Neuronal stem cell (in vitro differentiated cells): ENCODE results near the gene POU2F2.

Experiments used
- DNase-seq: peaks from one replicate; pipeline ENCODE4 v3.0.0-alpha.2; 2013; ENCODE audit warnings: low spot score
- H2AFZ ChIP-seq: one replicate; pipeline ENCODE4 v1.6.1; 2013; ENCODE audit warnings: mild to moderate bottlenecking, low read length, inconsistent platforms
- H2AK5ac ChIP-seq: 2 replicates; pipeline ENCODE4 v1.6.1; 2013; ENCODE audit warnings: low read depth, mild to moderate bottlenecking, inconsistent platforms, low read length, moderate library complexity, mixed read lengths
- H2BK120ac ChIP-seq: 2 replicates; pipeline ENCODE4 v1.6.1; 2013; ENCODE audit warnings: low read depth, mild to moderate bottlenecking, inconsistent platforms, low read length, moderate library complexity, mixed read lengths
- H2BK12ac ChIP-seq: one replicate; pipeline ENCODE4 v1.6.1; 2013; ENCODE audit warnings: low read length, inconsistent platforms
- H2BK15ac ChIP-seq: 2 replicates; pipeline ENCODE4 v1.6.1; 2013; ENCODE audit warnings: mild to moderate bottlenecking, low read length, inconsistent platforms, mixed read lengths
- H2BK5ac ChIP-seq: one replicate; pipeline ENCODE4 v1.6.1; 2013; ENCODE audit warnings: inconsistent platforms, mild to moderate bottlenecking, low read length, moderate library complexity
- H3K14ac ChIP-seq: one replicate; pipeline ENCODE4 v1.6.1; 2013; ENCODE audit warnings: low read length, inconsistent platforms
- H3K18ac ChIP-seq: 2 replicates; pipeline ENCODE4 v1.6.1; 2013; ENCODE audit warnings: low read length, inconsistent platforms
- H3K23ac ChIP-seq: 2 replicates; pipeline ENCODE4 v1.6.1; 2013; ENCODE audit warnings: low read depth, mild to moderate bottlenecking, mixed read lengths, low read length, inconsistent platforms; ENCODE audit not compliant: poor library complexity
- H3K27ac ChIP-seq: replicated peaks from 3 replicates; pipeline ENCODE4 v1.5.1; 2013; ENCODE audit warnings: low read length, inconsistent platforms
- H3K27me3 ChIP-seq, 3 experiments: 2 replicates each; pipeline ENCODE4 v1.6.1; 2013; ENCODE audit warnings: low read length in 3 of 3, mild to moderate bottlenecking in 2 of 3, inconsistent platforms in 1 of 3, low read depth in 1 of 3, mixed read lengths in 1 of 3, moderate library complexity in 1 of 3; ENCODE audit not compliant: control insufficient read depth in 3 of 3, insufficient read depth in 3 of 3
- H3K36me3 ChIP-seq, 2 donors: replicated peaks in 1 of 2; 2 replicates each; pipeline ENCODE4 v1.6.1; 2013; ENCODE audit warnings: low read length in 2 of 2; ENCODE audit not compliant: control insufficient read depth in 2 of 2, insufficient read depth in 2 of 2
- H3K4ac ChIP-seq: 2 replicates; pipeline ENCODE4 v1.6.1; 2013; ENCODE audit warnings: inconsistent platforms, mild to moderate bottlenecking, low read length, moderate library complexity
- H3K4me1 ChIP-seq, 2 donors: 1 replicate in 1 of 2; 2 replicates in 1 of 2; pipeline ENCODE4 v1.6.1; 2013; ENCODE audit warnings: low read length in 2 of 2, low read depth in 1 of 2; ENCODE audit not compliant: control insufficient read depth in 2 of 2, insufficient read depth in 1 of 2
- H3K4me2 ChIP-seq: one replicate; pipeline ENCODE4 v1.6.1; 2013; ENCODE audit warnings: mild to moderate bottlenecking, low read length, inconsistent platforms; ENCODE audit not compliant: insufficient read depth, poor library complexity, severe bottlenecking
- H3K4me3 ChIP-seq, 2 donors: 2 replicates each; pipeline ENCODE4 v1.5.1; 2013; ENCODE audit warnings: low read length in 2 of 2, mild to moderate bottlenecking in 2 of 2, inconsistent platforms in 1 of 2, moderate library complexity in 1 of 2
- H3K79me1 ChIP-seq: one replicate; pipeline ENCODE4 v1.6.1; 2013; ENCODE audit warnings: low read depth, mild to moderate bottlenecking, inconsistent platforms, low read length, moderate library complexity
- H3K9ac ChIP-seq: one replicate; pipeline ENCODE4 v1.6.1; 2013; ENCODE audit warnings: mild to moderate bottlenecking, low read depth, low read length, inconsistent platforms; ENCODE audit not compliant: poor library complexity
- H3K9me3 ChIP-seq, 2 donors: replicated peaks in 1 of 2; 2 replicates each; pipeline versions ENCODE3 to v1.6.1; 2013; ENCODE audit warnings: low read length in 2 of 2, mild to moderate bottlenecking in 2 of 2, inconsistent platforms in 1 of 2, low read depth in 1 of 2, mixed read lengths in 1 of 2, moderate library complexity in 1 of 2; ENCODE audit not compliant: control insufficient read depth in 2 of 2, insufficient read depth in 1 of 2
- H4K8ac ChIP-seq: one replicate; pipeline ENCODE4 v1.6.1; 2013; ENCODE audit warnings: low read depth, mild to moderate bottlenecking, inconsistent platforms, low read length, moderate library complexity
- H4K91ac ChIP-seq: one replicate; pipeline ENCODE4 v1.6.1; 2013; ENCODE audit warnings: low read length, low read depth, mild to moderate bottlenecking, inconsistent platforms; ENCODE audit not compliant: poor library complexity
- WGBS, 2 donors: extraction: QIAGEN DNeasy Blood & Tissue Kit; methylation state at CpG; one replicate each; pipeline ENCODE4 v1.1.7; 2013; ENCODE audit warnings: missing lambda C conversion rate in 2 of 2, mixed read lengths in 1 of 2; ENCODE audit not compliant: insufficient read length in 2 of 2, insufficient replicate concordance in 1 of 2; ENCODE audit errors: extremely low coverage in 2 of 2; 5-methylcytosine and 5-hydroxymethylcytosine counted together

POU2F2 gene

DNA sequence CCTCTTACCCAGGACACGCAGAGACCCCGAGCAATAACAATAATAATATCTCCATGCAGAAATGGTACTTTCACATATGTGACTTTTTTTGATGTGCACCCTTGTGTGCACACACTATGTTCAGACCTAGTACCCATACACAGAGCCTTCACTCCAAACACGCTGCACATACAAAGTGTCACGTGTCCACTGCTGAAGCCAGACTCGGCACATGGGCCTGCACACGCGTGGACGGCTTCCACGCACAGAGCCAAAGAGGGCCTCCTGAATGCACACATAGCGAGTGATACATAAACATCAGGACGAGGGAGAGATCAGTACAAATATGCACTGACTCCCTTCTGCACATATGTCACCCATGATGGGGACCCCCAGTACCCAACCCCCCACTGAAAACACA, 41.9 kb upstream of the POU2F2 start:
- peaks cover 10 to 65% (median 45%) of the 10 kb centered on the region in 3 experiments for H3K27me3 ChIP-seq
- no peak overlapping the region for H3K9ac ChIP-seq
- no peak overlapping the region for H2BK15ac ChIP-seq
- H2BK120ac ChIP-seq: no peak overlapping the region
- no peak overlapping the region for H3K18ac ChIP-seq
- H3K79me1 ChIP-seq: no peaks in the 10 kb centered on the region
- no CpG with 5 or more reads among the region's 11 CpGs for WGBS, 2 donors
- no peak overlapping the region for H3K27ac ChIP-seq
- no peaks in the 10 kb centered on the region for H3K36me3 ChIP-seq
- peaks cover 13 to 52% of the 10 kb centered on the region in 2 donors for H3K4me1 ChIP-seq
- no peak overlapping the region for H3K4me2 ChIP-seq
- DNase-seq: no peak
- no peak overlapping the region for H2BK5ac ChIP-seq
- no peak overlapping the region for H4K8ac ChIP-seq
- H2BK12ac ChIP-seq: no peak overlapping the region
- no peak overlapping the region for H2AFZ ChIP-seq
- no peak overlapping the region for H2AK5ac ChIP-seq
- no peak overlapping the region for H3K23ac ChIP-seq
- no peaks in the 10 kb centered on the region for H3K9me3 ChIP-seq
- no peak overlapping the region for H4K91ac ChIP-seq
- no peak overlapping the region for H3K4me3 ChIP-seq
- no peak overlapping the region for H3K14ac ChIP-seq
- H3K4ac ChIP-seq: no peak overlapping the region

DNA sequence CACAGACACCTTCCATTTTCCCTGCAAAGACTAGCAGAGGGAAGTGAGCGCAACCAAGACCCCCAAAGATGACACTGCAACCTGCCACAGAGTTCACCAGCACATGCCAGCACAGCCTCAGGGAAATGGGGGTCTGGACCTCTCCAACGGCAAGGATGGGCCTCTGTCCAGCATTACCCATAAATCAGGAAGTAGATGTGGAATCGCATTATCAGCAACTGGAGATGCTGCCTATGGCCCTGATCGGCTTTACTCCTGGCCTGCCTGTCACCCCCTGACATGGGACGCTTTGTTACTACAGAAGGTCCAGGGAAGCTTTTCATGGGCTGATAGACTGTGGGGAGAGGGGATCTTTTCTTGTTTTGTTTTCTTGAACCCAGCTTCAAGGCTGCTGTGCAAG, 41.4 kb upstream of the POU2F2 start:
- no peak for DNase-seq
- Histone ChIP-seq H2BK120ac (no peak overlapping the region), H3K27ac (no peak overlapping the region), H3K4me2 (no peak overlapping the region), H2AFZ (no peak overlapping the region), H3K9ac (no peak overlapping the region), H3K4ac (no peak overlapping the region), H3K79me1 (no peaks in the 10 kb centered on the region), H2BK12ac (no peak overlapping the region), H2AK5ac (no peak overlapping the region), H3K36me3 (no peaks in the 10 kb centered on the region), H2BK15ac (no peak overlapping the region), H3K18ac (peak overlapping the region; percentile 12), H4K91ac (no peak overlapping the region), H3K4me3 (peak overlapping the region in 1 of 2 donors; percentile 11), H3K4me1 (peaks cover 13 to 52% of the 10 kb centered on the region in 2 donors), H3K23ac (no peak overlapping the region), H2BK5ac (no peak overlapping the region), H3K27me3 (peaks cover 7 to 60% (median 40%) of the 10 kb centered on the region in 3 experiments), H3K14ac (no peak overlapping the region), H3K9me3 (no peaks in the 10 kb centered on the region), H4K8ac (no peak overlapping the region)
- WGBS, 2 donors: no CpG with 5 or more reads among the region's 5 CpGs

DNA sequence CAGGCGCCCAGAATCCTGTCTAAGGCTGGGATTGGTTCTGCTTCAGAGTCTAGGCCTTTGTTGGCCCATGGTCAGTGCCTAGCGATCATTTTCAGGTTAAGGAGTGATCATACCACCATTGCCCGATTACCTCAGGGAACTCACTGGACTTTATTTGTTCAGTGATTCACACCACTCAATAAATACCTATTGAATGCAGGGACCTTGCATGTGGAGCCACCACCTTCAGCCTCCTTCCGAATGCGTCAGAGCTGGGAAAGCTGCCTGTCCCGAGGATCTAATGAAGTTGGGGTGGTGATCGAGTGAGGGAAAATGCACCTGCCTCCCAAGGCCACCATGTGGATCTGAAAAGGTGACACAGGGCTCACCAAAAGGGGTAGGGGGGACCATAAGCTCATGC, 40.0 kb upstream of the POU2F2 start:
- H3K27ac ChIP-seq: no peak overlapping the region

DNA sequence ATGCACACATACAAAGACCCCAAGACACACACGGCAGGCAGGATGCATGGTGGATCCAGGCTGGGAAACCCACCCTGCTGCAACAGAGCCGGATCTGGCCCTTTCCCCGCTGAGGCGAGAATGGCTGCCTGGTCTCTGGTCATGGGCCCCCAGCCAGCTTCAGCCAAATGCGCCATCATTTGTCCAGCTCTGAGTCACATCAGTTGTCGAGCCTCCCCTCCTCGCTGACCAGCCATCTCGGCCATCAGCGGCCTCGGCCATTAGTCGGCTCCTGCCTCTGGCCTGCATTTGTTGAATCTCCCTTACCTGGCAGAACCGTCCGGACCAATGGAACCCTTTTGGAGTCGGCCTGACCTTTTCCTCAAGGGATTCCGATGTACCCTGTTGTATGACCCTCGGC, 38.5 kb upstream of the POU2F2 start:
- Histone ChIP-seq H3K23ac (peak overlapping the region; percentile 34), H3K4me3 (no peak overlapping the region), H3K27me3 (peaks cover 2 to 59% (median 20%) of the 10 kb centered on the region in 3 experiments), H2AK5ac (no peak overlapping the region), H2BK15ac (no peak overlapping the region), H2AFZ (no peak overlapping the region), H2BK120ac (no peak overlapping the region), H3K79me1 (no peaks in the 10 kb centered on the region), H3K4ac (no peak overlapping the region), H3K9me3 (no peaks in the 10 kb centered on the region), H3K36me3 (no peaks in the 10 kb centered on the region), H3K18ac (peak overlapping the region; percentile 11), H3K4me2 (no peak overlapping the region), H4K91ac (no peak overlapping the region), H3K14ac (peak overlapping the region; percentile 64), H2BK5ac (no peak overlapping the region), H3K4me1 (peaks cover 8 to 49% of the 10 kb centered on the region in 2 donors), H3K9ac (peak overlapping the region; percentile 7), H3K27ac (no peak overlapping the region), H2BK12ac (no peak overlapping the region), H4K8ac (no peak overlapping the region)
- DNase-seq: no peak
- WGBS, 2 donors: no CpG with 5 or more reads among the region's 16 CpGs

More for the DNA sequence above, 40.0 kb upstream of the POU2F2 start:
- H2BK15ac ChIP-seq: no peak overlapping the region
- no peaks in the 10 kb centered on the region for H3K79me1 ChIP-seq
- no peak overlapping the region for H4K8ac ChIP-seq
- peaks cover 10 to 48% of the 10 kb centered on the region in 2 donors for H3K4me1 ChIP-seq
- no peak overlapping the region for H3K4me2 ChIP-seq
- H3K14ac ChIP-seq: no peak overlapping the region
- no peak overlapping the region for H3K9ac ChIP-seq
- H2BK120ac ChIP-seq: no peak overlapping the region
- H2AK5ac ChIP-seq: no peak overlapping the region
- no peak overlapping the region for H2AFZ ChIP-seq
- no peak overlapping the region for H4K91ac ChIP-seq
- H3K36me3 ChIP-seq: no peaks in the 10 kb centered on the region
- H3K4ac ChIP-seq: no peak overlapping the region
- no peak overlapping the region for H2BK12ac ChIP-seq
- H3K9me3 ChIP-seq: no peaks in the 10 kb centered on the region
- H3K23ac ChIP-seq: no peak overlapping the region
- H2BK5ac ChIP-seq: no peak overlapping the region
- WGBS, 2 donors: no CpG with 5 or more reads among the region's 7 CpGs
- H3K18ac ChIP-seq: no peak overlapping the region
- H3K4me3 ChIP-seq: no peak overlapping the region
- peaks cover 4 to 56% (median 30%) of the 10 kb centered on the region in 3 experiments for H3K27me3 ChIP-seq
- no peak for DNase-seq
